OCI-M2 (cell line): ENCODE results near the gene CRTC1.

ENCODE experiments used
- DNase-seq: peaks from one replicate; lab custom pipeline; 2025; ENCODE audit not compliant: unreplicated experiment; lab: John Stamatoyannopoulos, UW

Gene CRTC1

DNA sequence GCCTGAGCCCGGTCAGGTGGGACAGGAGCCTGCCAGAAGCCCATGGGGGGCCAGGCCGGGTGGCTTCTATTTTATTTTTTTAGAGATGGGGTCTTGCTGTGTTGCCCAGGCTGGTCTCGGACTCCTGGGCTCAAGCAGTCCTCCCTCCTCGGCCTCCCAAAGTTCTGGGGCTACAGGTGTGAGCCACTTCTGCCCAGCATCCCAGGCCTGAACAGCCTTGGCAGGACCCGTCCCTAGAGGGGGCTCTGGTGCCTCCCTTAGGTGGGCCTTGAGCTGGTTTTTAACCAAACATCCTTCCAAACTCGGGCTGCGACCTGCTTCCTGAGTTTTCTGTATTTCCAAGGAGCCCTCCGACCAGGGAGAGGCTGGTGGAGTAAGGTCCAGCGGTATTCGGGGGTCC lies 97.2 kb downstream of the CRTC1 start:
- no peak for DNase-seq

GRCh38 chr19:18781047-18781600 lies 97.6 kb downstream of the CRTC1 start:
- DNase-seq, result no peak

DNA sequence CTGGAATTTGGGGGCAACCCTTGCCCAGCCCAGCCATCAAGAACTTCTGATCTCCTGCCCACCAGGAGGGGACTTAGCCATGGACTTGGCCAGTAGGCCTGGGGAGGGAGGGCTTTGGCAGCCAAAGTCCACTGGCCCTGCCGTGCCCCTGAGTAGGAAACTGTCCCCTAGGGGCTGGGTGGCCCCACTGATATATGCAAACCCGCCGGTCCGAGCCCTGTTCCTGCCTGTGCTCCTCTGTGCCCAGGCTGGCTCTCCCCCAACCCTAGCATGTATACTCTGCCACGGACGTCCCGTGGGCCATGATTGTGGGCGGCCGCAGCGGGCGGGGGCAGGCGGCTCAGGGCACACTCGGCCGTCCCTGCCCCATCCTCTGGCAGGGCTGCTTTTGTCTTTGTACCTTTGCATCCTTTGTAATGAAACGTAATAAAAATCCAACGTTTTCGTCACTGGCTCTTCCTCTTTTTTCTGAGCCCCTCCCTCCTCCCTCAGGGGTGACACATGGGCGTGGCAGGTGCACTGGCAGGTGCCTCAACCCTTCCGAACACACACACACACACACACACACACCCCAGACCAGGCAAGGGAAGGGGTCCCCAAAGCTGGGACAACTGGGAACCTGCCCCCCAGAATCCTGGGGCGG lies 98.5 kb downstream of the CRTC1 start:
- no peak for DNase-seq

GRCh38 chr19:18782559-18783225 lies 99.2 kb downstream of the CRTC1 start:
- no peak for DNase-seq

GRCh38 chr19:18783958-18784785 lies 100.7 kb downstream of the CRTC1 start:
- no peak for DNase-seq

- DNase-seq, result no peak
Measured at GRCh38 chr19:18784786-18785120, 101.3 kb downstream of the CRTC1 start.

- no peak for DNase-seq
Measured at GRCh38 chr19:18785179-18786124, 102.0 kb downstream of the CRTC1 start.

DNA sequence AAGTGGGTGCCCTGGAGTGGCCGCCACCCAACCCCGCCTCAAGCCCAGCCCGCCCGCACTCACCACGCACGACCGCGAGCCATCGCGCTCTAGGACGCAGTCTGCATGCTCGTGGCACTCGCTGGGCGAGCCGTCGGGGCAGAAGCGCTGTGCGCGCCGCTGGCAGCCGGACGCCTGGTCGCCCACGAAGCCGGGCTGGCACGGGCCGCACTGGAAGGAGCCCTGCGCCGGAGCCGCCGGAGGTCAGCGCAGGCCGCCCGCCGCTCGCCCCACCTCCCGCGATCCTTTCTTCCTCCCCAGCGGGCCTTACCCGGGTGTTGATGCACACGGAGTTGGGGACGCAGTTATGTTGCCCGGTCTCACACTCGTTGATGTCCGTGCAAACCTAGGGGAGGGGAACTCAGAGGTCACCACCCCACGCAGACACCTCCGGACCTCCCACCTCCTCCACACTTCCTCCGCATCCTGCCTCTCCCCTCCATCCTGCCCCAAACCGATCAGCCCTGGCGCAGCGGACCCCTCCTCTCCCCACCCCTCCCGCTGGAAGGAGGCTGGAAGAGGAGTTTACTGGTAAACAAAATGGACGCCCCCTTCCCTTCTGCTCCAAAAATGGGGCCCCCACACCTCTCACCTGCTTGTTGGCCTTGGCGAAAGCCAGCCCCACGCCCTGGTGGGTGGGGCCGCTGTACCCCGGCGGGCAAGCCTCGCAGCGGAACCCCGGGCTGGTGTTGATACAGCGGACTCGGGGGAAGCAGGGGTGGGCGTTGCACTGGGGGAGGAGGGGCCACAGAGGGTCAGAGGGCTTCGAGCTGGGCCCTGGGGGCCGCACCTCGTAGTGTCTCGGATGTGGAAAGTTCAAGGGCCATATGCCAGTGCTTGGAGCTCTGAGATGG lies 105.3 kb downstream of the CRTC1 start:
- DNase-seq, result no peak

DNA sequence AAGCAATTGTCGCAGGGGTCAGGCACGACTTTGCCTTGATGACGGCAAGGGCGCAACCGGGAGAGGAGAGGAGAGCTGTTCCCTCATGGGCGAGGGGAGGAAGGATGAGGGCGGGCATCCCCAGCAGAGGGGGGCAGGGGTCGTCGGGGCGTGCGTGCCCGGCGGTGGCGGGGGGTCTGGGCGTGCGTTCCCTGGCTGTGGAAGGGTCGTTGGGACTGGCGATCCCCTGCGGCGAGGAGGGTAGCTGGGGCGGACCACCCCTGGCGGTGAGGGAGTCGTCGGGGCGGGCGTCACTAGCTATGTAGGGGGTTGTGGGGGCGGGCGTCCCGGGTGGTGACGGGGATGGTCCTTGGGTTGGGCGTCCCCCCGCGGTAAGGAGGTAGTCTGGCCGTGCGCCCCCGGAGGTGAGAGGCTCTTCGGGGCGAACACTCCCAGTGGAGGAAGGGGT lies 106.0 kb downstream of the CRTC1 start:
- no peak for DNase-seq

GRCh38 chr19:18789883-18790565 lies 106.5 kb downstream of the CRTC1 start:
- no peak for DNase-seq

- no peak for DNase-seq
Measured at GRCh38 chr19:18790566-18791314, 107.3 kb downstream of the CRTC1 start, which contains the start of gene COMP. TSS of gene COMP (minus strand) at chr19:18791305. CDS start at chr19:18791269, 36 bp downstream.

GRCh38 chr19:18791315-18791678 lies 107.8 kb downstream of the CRTC1 start:
- no peak for DNase-seq

GRCh38 chr19:18792661-18793060 lies 109.2 kb downstream of the CRTC1 start:
- DNase-seq, result no peak

- DNase-seq, result no peak
Measured at GRCh38 chr19:18793144-18794028, 109.9 kb downstream of the CRTC1 start.

- DNase-seq, result no peak
Measured at GRCh38 chr19:18794029-18794313, 110.5 kb downstream of the CRTC1 start.

DNA sequence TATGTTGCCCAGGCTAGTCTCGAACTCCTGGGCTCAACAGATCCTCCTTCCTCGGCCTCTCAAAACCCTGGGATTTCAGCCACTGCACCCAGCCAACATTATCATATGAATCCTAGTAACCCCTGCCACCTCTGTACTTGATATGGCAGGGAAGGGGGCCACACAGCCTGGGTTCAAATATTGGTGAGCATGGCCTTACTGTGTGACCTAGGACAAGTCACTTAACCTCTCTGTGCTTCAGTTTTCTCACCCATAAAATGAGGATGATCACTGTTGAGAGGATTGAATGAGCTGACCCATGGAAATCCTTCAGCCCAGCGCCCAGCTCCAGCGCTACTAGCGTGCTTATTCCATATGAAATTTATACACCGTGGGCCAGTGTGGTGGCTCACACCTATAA lies 111.2 kb downstream of the CRTC1 start:
- no peak for DNase-seq

DNA sequence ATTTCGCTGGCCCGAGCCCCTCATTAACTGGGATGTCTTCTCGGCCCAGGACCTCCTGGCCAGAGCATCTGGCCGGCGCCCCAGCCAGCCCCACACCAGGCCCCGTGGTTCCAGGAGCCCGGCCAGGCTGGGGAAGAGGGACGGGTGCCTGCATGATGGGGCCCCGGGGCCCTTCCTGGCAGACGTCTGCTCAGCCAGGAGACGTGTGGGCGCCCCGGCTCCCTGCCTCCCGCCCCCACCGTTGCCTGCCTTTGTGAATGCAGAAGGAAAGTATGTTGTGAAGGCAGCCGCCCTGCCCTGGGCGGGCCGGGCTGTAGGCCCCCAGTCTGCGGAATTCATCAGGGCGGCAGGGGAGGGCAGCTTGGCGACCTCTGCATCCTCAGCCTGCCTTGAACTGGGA lies 112.1 kb downstream of the CRTC1 start:
- DNase-seq, result no peak

DNA sequence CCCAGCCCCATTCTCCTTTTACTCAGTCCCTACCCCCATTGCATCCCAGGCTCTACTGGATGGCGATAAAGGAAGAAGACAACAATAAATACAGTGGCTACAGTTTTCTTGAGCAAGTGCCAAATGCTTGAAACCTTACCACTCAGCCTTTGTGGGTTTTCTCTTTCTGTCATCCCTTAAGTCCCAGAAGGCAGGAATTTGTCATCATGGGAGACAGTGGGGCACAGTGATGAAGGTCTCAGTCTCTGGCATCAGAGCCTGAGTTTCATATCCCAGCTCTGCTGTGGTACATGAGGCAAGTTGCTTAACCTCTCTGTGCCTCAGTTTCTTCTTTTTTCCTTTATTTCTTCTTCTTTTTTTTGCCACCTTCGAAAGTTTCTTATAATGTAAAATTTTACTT lies 112.8 kb downstream of the CRTC1 start:
- no peak for DNase-seq
